ENCODE measurements around the gene BABAM2.

DNA sequence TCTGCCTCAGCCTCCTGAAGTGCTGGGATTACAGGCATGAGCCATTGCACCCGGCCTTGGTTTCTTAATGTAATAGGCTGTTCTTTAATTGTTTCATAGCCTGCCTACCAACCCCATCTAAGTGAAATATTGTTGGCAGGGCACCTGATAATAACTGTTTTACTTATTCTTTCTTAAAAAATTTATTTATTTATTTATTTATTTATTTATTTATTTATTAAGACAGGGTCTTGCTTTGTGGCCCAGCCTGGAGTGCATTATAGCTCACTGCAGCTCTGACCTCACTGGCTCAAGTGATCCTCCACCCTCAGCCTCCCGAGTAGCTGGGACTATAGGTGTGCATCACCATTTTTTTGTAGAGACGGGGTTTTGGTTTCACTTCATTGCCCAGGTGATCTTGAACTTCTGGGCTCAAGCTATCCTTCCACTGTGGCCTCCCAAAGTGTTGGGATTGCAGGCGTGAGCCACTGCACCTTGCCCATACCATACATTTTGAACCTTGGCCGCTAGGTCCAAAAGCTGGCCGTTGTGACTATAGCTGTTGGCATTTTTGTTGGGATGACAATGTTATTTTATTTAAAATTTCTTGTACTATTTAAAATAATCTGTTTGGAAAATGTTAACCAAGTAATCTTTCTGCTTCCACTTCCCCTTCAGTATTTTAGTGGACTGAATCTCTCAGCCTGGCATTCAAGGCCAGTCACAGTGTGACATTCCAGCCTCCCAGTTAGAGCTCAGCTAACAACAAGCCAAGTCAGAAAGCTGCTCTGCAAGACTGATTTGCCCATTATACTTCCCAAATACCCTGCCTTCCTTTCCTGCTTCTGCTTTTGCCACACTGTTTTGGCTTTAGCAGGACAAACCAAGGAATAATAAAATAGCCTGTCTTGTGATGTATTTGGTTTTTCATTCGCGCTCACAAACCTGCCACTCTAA is 52.4 kb downstream of the BABAM2 start:
- TF ChIP-seq CTCF (IDR thresholded peaks at IDR 0.05) (no peak), POLR2A (IDR thresholded peaks at IDR 0.05) (no peak)

Measured in heart left ventricle (tissue), 13 donors.